AG09319 (cell line): ENCODE results near the gene ALG11.

ENCODE experiments used
- DNase-seq: peaks from one replicate; pipeline ENCODE4 v3.0.0-alpha.2; 2010; ENCODE audit warnings: low read depth; ENCODE audit errors: extremely low read depth
- TF ChIP-seq, protein P1 (sequence below): IDR thresholded peaks from 2 replicates; pipeline ENCODE4 v1.5.1; 2011; ENCODE audit warnings: low read depth, mild to moderate bottlenecking, inconsistent platforms, low read length, moderate library complexity

ALG11 gene

DNA sequence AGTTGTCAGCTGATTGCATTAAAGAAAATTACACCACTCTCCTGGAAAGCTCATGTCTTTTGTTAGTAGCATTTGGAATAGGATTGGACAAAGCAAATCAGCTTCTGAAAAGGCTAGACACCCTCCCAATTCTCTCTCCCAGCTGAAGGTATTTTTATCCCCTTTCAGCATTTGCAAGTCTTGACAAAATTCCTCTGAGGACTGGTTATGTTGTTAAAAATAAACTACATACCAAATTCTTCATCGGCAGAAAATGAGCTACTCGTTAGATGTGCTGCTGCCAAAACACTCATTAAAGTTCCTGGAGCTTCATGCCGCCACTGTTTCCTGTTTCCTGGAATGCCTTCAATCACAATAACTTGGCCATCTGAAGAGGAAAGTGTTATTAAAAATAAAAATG lies 49.4 kb downstream of the ALG11 start:
- no peak for DNase-seq
- TF ChIP-seq, protein P1, sequence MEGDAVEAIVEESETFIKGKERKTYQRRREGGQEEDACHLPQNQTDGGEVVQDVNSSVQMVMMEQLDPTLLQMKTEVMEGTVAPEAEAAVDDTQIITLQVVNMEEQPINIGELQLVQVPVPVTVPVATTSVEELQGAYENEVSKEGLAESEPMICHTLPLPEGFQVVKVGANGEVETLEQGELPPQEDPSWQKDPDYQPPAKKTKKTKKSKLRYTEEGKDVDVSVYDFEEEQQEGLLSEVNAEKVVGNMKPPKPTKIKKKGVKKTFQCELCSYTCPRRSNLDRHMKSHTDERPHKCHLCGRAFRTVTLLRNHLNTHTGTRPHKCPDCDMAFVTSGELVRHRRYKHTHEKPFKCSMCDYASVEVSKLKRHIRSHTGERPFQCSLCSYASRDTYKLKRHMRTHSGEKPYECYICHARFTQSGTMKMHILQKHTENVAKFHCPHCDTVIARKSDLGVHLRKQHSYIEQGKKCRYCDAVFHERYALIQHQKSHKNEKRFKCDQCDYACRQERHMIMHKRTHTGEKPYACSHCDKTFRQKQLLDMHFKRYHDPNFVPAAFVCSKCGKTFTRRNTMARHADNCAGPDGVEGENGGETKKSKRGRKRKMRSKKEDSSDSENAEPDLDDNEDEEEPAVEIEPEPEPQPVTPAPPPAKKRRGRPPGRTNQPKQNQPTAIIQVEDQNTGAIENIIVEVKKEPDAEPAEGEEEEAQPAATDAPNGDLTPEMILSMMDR: no peak

DNA sequence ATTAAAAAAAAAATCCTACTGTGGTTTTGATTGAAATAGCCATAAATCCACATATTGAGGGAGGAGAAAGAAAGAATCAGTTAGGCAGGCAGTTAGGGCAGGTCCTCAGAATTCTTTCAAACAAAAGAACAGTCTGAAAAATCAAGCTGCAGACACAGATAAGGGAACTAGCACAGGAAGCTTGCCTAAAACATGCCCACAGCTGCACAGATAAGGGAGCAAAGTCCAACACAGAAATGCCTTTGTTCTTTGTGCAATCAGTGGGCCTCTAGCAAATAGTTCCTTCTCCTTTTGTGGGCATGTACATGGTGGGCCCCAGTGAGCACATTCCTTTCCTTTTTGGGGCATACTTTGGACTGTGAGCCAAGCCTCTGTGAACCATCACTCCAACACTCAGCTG lies 55.0 kb downstream of the ALG11 start:
- TF ChIP-seq, protein P1: no peak
- DNase-seq: no peak

DNA sequence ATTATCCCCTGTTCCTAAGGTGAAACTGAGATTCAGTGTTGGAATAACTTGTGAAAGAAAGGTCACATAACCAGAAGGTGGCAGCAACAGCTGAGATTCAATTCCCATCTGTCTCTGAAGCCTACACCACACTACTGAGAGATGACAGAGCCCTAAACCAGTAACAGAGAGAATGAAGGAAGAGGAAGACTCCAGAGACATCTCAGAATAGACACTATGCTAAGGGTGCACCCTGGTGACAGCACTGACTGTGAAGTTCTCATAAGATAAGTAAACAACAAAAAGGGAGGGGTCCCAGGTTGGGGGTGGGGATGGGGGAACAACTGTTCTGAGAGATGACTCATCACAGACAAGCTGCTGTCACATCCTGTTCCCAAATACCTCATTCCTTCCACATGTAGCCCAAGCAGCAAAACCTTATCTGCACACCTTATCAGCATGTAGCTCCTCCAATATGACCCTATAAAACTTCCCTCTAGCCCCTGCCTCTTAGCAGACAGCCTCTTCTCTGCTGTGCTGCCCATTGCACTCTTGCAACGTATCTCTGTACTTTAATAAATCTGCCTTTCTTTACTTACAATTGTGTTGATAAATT lies 58.8 kb downstream of the ALG11 start:
- no peak for DNase-seq
- TF ChIP-seq, protein P1: peak; percentile 8; the same call in 1 of the 2 replicates
